GM10248 (cell line): ENCODE measurements around the gene CAPZB.

Source experiments
- CTCF ChIA-PET: fragments of 300-600 bp; sonication (Branson Sonifier 250); formaldehyde crosslinking; extraction: SDS; loops from one replicate; lab custom pipeline; 2021; ENCODE audit warnings: antibody characterized with exemption; lab: Yijun Ruan, JAX
- POLR2A ChIA-PET: fragments of 350-650 bp; sonication (Branson Sonifier 250); formaldehyde crosslinking; extraction: SDS; loops from one replicate; lab custom pipeline; 2020; ENCODE audit warnings: antibody characterized with exemption; lab: Yijun Ruan, JAX
- DNase-seq: peaks from one replicate; pipeline ENCODE4 v3.0.0; 2012; ENCODE audit errors: extremely low spot score
- TF ChIP-seq, protein P1 (sequence below): IDR thresholded peaks from 2 replicates; pipeline ENCODE4 v1.5.1; 2012; ENCODE audit warnings: mild to moderate bottlenecking, low read depth; ENCODE audit errors: extremely low read depth, missing control alignments, control extremely low read depth

Gene CAPZB

DNA sequence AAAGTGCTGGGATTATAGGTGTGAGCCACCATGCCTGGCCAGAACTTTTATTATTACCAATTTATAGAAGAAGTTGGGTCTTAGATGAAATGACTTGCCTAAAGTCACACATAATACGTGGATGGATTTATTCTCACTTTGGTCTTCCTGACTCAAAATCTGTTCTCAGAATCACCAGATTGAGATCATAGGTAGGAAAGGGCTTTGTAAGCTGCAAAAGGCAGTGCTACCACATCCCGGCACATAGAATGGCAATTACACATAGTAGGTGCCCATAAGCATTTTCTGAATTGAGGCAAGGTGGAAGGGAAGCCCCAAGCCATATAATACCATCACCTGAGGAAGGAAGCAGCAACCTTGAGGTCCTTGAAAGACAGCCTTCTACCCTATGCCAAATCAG lies 8.2 kb upstream of the CAPZB start:
- CTCF ChIA-PET: interaction anchor here (1.3 kb wide), 1 partner anchor 11 kb away, joined by 3 read pairs; no protein-coding TSS in a partner anchor
- POLR2A ChIA-PET: no interaction called here
- no peak for DNase-seq
- TF ChIP-seq, protein P1, sequence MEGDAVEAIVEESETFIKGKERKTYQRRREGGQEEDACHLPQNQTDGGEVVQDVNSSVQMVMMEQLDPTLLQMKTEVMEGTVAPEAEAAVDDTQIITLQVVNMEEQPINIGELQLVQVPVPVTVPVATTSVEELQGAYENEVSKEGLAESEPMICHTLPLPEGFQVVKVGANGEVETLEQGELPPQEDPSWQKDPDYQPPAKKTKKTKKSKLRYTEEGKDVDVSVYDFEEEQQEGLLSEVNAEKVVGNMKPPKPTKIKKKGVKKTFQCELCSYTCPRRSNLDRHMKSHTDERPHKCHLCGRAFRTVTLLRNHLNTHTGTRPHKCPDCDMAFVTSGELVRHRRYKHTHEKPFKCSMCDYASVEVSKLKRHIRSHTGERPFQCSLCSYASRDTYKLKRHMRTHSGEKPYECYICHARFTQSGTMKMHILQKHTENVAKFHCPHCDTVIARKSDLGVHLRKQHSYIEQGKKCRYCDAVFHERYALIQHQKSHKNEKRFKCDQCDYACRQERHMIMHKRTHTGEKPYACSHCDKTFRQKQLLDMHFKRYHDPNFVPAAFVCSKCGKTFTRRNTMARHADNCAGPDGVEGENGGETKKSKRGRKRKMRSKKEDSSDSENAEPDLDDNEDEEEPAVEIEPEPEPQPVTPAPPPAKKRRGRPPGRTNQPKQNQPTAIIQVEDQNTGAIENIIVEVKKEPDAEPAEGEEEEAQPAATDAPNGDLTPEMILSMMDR: no peak

DNA sequence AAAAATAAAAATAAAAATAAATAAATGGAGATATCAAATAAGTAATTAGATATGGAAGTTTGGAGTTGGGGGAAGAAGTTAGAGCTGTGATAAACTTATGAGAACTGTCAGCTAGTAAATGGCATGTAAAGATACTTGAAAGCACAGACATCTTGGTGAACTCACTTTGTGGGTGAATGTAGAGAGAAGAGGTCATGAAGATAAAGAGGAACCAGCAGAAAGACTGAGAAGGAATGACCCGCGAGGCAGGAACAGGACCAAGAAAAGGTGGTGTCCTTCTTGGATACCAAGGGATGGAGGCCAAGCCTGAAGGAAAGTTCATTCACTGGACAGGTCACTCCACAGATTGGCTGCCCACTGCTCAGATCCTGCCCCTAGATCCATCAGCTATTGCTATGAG lies 4.7 kb upstream of the CAPZB start:
- no peak for DNase-seq
- POLR2A ChIA-PET: no interaction called here
- CTCF ChIA-PET: interaction anchor here (0.8 to 1.1 kb wide), 2 partner anchors 9 to 13 kb away, joined by 3 read pairs; no protein-coding TSS in a partner anchor
- TF ChIP-seq, protein P1: no peak

GRCh38 chr1:19488136-19488535 lies 2.8 kb upstream of the CAPZB start:
- POLR2A ChIA-PET: no interaction called here
- TF ChIP-seq, protein P1: no peak
- CTCF ChIA-PET: interaction anchor here (0.8 to 2.3 kb wide), 13 partner anchors 8 to 121 kb away, joined by 3 to 21 read pairs (median 5); no protein-coding TSS in a partner anchor
- DNase-seq: no peak

DNA sequence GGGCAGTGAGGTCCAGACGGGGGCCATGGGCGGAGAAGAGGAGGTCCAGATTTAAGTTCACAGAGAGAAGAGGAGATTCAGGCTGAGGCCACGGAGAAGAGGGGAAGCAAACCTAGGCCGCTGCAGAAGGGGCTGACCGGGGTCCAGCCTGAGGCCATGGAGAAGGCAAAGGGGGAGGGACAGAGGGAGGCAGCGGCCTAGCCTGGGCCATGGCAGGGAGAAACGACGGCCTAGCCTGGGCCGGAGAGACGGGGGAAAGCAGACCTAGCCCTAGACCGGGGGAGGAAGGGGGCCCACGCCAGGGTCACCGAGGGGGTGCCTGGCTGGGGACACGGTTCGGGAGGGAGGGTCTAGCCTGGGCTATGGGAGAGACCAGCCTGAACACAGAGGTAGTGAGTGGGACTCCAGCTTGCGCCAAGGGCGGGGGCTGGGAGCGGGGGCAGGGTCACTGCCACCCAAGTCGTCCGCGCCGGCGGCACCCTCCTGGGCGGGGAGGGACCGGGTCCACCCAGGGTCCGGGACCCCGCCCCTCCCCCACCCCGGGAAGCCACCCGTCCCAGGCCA lies 459 bp downstream of the CAPZB start:
- no peak for DNase-seq
- TF ChIP-seq, protein P1: no peak
- ChIA-PET POLR2A (no interaction called here), CTCF (no interaction called here)

GRCh38 chr1:19484338-19484797 lies 971 bp downstream of the CAPZB start:
- TF ChIP-seq, protein P1: no peak
- POLR2A ChIA-PET: no interaction called here
- CTCF ChIA-PET: no interaction called here
- no peak for DNase-seq

DNA sequence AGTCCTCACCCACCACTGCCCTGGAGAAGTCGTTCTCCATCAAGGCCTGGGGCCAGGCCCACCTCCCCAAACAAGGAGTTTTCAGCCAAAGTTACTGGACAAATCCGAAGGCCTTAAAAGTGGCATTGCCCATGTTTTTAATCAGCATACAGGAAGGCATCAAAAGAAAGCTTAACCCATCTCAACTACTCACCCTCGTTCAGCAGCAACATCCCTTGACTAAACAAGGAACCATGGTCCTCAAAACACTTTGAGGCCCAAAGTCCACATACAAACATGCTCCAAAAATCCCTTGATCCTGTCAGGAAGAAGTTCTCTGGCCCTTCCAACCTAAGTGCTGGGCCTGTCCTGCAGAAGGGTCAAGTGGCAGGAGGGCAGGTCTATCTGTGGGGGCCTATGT lies 1.6 kb downstream of the CAPZB start:
- ChIA-PET CTCF (interaction anchor here (0.9 to 1.5 kb wide), 2 partner anchors 17 to 23 kb away, joined by 4 to 5 read pairs; no protein-coding TSS in a partner anchor), POLR2A (no interaction called here)
- TF ChIP-seq, protein P1: no peak
- no peak for DNase-seq
